ENCODE data around the gene DISP2.

The DISP2 gene

DNA sequence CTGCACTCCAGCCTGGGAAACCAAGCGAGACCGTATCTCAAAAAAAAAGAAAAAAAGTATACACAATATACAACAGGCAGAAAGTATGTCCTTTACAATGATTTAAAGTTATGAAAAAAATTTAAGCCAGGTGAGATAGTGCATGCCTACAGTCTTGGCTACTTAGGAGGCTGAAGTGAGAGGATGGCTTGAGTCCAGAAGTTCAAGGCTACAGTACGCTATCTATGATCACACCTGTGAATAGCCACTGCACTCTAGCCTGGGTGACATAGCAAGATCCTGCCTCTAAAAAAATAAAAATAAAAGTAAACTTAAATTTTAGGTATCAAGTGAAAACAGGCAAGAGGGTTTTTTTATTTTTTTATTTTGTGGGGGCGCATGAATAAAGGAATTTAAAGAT lies 21.4 kb downstream of the DISP2 start:
- TF ChIP-seq ZFX (IDR thresholded peaks at IDR 0.05) = no peak
- no peak for TF ChIP-seq CTCF (conservative IDR thresholded peaks at IDR 0.05)
- H3K27ac ChIP-seq = no peak overlapping the region

- TF ChIP-seq ZFX (IDR thresholded peaks at IDR 0.05) (no peak), CTCF (conservative IDR thresholded peaks at IDR 0.05) (no peak)
- no peak overlapping the region for H3K27ac ChIP-seq
Measured at GRCh38 chr15:40379853-40380252, 21.8 kb downstream of the DISP2 start.

- no peak for TF ChIP-seq CTCF (conservative IDR thresholded peaks at IDR 0.05)
- TF ChIP-seq ZFX (IDR thresholded peaks at IDR 0.05) = no peak
- no peak overlapping the region for H3K27ac ChIP-seq
Measured at GRCh38 chr15:40380636-40381035, 22.6 kb downstream of the DISP2 start.

GRCh38 chr15:40381818-40382529 lies 24.0 kb downstream of the DISP2 start:
- peak overlapping the region; percentile 90; the same call in 1 of the 2 replicates for H3K27ac ChIP-seq
- TF ChIP-seq ZFX (IDR thresholded peaks at IDR 0.05) (no peak), CTCF (conservative IDR thresholded peaks at IDR 0.05) (no peak)

DNA sequence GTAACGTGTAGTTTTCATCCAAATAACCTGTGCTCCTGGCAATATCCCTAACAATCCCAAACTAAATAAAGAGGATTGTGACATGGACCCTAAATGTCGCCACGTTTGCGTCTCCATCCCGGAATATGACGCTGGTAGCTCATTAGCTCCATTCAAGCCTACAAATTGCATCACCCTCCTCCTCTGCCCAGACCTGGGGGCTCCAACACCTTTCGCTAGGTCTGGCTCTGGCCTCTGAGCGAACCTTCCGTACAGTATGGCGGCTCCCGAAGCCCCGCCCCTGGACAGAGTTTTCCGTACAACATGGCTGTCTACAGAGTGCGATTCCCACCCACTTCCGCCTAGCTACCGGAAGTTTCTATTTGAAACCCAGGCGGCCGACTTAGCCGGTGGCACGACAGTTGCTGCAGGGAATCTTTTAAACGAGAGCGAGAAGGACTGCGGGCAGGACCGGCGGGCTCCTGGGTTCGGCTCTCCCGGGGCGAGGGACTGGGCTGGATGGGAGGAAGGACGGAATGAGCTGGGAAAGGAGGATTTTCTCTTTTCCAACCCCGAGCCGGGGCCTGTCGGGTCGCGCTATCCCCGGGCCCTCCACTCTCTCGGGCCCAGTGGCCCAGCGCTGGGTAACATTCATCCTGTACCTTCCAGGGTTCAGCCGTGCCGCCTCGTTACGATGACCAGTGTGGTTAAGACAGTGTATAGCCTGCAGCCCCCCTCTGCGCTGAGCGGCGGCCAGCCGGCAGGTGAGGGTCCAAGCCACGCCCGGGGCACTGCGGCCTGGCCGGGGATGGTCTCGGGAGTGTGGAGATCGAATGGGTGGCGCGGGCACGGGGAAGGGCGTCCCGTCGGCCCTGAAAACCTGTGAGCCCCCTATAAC lies 24.8 kb downstream of the DISP2 start, which contains the start of gene KNSTRN:
Gene KNSTRN, plus strand, starts transcription at position 142 of the 877 bp plus-strand sequence. Its CDS starts 115 bp downstream, at position 257.
- TF ChIP-seq CTCF (conservative IDR thresholded peaks at IDR 0.05) (no peak), ZFX (IDR thresholded peaks at IDR 0.05) (peak; percentile 96)
- H3K27ac ChIP-seq = peak within 1 kb of the TSS; percentile 90

DNA sequence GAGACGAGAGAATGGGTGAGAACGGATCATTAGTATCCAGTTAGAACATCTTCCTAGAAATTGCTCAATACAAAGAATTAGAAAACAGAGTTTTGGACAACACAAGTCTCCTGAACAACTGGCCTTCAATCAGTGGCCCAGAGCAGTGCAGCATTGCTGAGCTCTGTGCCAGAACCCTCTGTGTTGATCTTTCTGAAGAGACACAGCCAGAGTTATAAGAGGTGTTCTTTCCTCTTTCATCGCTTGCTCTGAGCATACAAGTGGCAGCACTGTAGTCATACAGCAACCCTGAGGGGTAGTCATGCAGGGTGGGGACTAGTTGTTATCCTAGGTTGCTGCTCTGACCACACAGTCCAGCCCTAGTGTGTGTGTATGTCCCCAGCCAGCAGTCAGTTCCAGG lies 28.5 kb downstream of the DISP2 start:
- TF ChIP-seq ZFX (IDR thresholded peaks at IDR 0.05) (no peak), CTCF (conservative IDR thresholded peaks at IDR 0.05) (no peak)
- H3K27ac ChIP-seq = no peak overlapping the region; the same call in 1 of the 2 replicates

Measured in C4-2B (cell line).